GM23248 (cell line): ENCODE measurements around the gene ACOT7. TPM values are rescaled to one million over a fixed set of nuclear protein-coding genes. Genes with fewer than 3 reads are reported as not detected.

Source experiments
- DNase-seq: peaks from one replicate; pipeline ENCODE4 v3.0.0-alpha.2; 2015
- H2AFZ ChIP-seq: fragments of 200-600 bp; sonication (generic); 2 replicates; pipeline ENCODE4 v1.6.1; 2016; ENCODE audit warnings: antibody characterized with exemption
- H3F3A ChIP-seq: fragments of 200-600 bp; sonication (generic); 2 replicates; pipeline ENCODE4 v1.6.1; 2016; ENCODE audit warnings: mild to moderate bottlenecking, antibody characterized with exemption, mixed run types; ENCODE audit not compliant: insufficient read depth
- H3K27ac ChIP-seq: fragments of 200-600 bp; sonication (generic); 2 replicates; pipeline ENCODE4 v1.5.1; 2016; ENCODE audit warnings: mild to moderate bottlenecking
- H3K27me3 ChIP-seq: fragments of 200-600 bp; sonication (generic); replicated peaks from 2 replicates; pipeline ENCODE4 v1.6.1; 2016; ENCODE audit warnings: mild to moderate bottlenecking; ENCODE audit not compliant: insufficient read depth
- H3K36me3 ChIP-seq: fragments of 200-600 bp; sonication (generic); 2 replicates; pipeline ENCODE4 v1.6.1; 2016; ENCODE audit warnings: low read depth, mild to moderate bottlenecking
- H3K4me1 ChIP-seq: fragments of 200-600 bp; sonication (generic); 2 replicates; pipeline ENCODE4 v1.6.1; 2016; ENCODE audit warnings: mild to moderate bottlenecking; ENCODE audit not compliant: insufficient read depth
- H3K4me2 ChIP-seq: fragments of 200-600 bp; sonication (generic); one replicate; pipeline ENCODE4 v1.6.1; 2016; ENCODE audit warnings: mild to moderate bottlenecking; ENCODE audit not compliant: unreplicated experiment
- H3K4me3 ChIP-seq: fragments of 200-600 bp; sonication (generic); 2 replicates; pipeline ENCODE4 v1.5.1; 2016; ENCODE audit warnings: mild to moderate bottlenecking
- H3K79me2 ChIP-seq: fragments of 200-600 bp; sonication (generic); 2 replicates; pipeline ENCODE4 v1.6.1; 2016; ENCODE audit warnings: mild to moderate bottlenecking; ENCODE audit not compliant: insufficient read depth
- H3K9ac ChIP-seq: fragments of 200-600 bp; sonication (generic); 2 replicates; pipeline ENCODE4 v1.6.1; 2016; ENCODE audit warnings: mild to moderate bottlenecking
- H3K9me2 ChIP-seq: fragments of 200-600 bp; sonication (generic); 2 replicates; pipeline ENCODE4 v1.6.1; 2016; ENCODE audit warnings: mixed run types, mild to moderate bottlenecking, moderate library complexity; ENCODE audit not compliant: insufficient read depth
- H3K9me3 ChIP-seq: fragments of 200-600 bp; sonication (generic); one replicate; pipeline ENCODE4 v1.6.1; 2017; ENCODE audit warnings: low read depth
- H4K20me1 ChIP-seq: fragments of 200-600 bp; sonication (generic); 2 replicates; pipeline ENCODE4 v1.6.0; 2016; ENCODE audit not compliant: insufficient read depth
- EZH2 ChIP-seq: fragments of 200-600 bp; sonication (generic); IDR thresholded peaks from 2 replicates; pipeline ENCODE4 v1.6.1; 2018; ENCODE audit warnings: antibody characterized with exemption, mild to moderate bottlenecking; ENCODE audit not compliant: insufficient read depth, poor library complexity, severe bottlenecking
- EZH2phosphoT487 ChIP-seq: fragments of 200-600 bp; sonication (generic); IDR thresholded peaks from 2 replicates; pipeline ENCODE4 v1.6.1; 2018; ENCODE audit warnings: antibody characterized with exemption, moderate library complexity, mild to moderate bottlenecking, low read depth; ENCODE audit not compliant: insufficient read depth
- WGBS, 2 experiments: methylation state at CpG; one replicate each; pipeline ENCODE4 v1.1.6; 2015 to 2017; ENCODE audit warnings: low lambda C conversion rate in 2 of 2, low coverage in 1 of 2; ENCODE audit errors: missing lambda C conversion rate in 2 of 2; 5-methylcytosine and 5-hydroxymethylcytosine counted together
- in situ Hi-C: fragments of 300-500 bp; cut with MboI; formaldehyde crosslinking; loops from 2 replicates; pipeline ENCODE4 v1.15.0; 2020
- polyA plus RNA-seq: library from polyadenylated mRNA; unstranded; fragments of >200 nt; fragmentation: Nextera tagmentation; extraction: Ambion mirVana; gene quantifications from 2 replicates; pipeline ENCODE4 v1.2.1, GENCODE V29; 2016
- total RNA-seq: library from RNA; depleted of rRNA; stranded (reverse); fragments of >200 nt; shearing (Covaris generic); gene quantifications from 2 replicates; pipeline ENCODE4 v1.2.3, GENCODE V29; 2014

Gene ACOT7
- total and polyA plus RNA-seq, 2 experiments from 2014 or later = 25.7 to 74.7 TPM

GRCh38 chr1:6427441-6428390 is 34.1 kb upstream of the ACOT7 start:
- Histone ChIP-seq H3K27me3 (peaks cover 41% of the 10 kb centered on the region), H3K27ac (no peak overlapping the region), H3K4me3 (no peak overlapping the region), H3F3A (0 out of 2 replicates have a peak, but pooled peaks cover 3% of the 10 kb centered on the region), H3K4me2 (no peak overlapping the region), H3K9me3 (no peaks in the 10 kb centered on the region), H2AFZ (no peak overlapping the region), H4K20me1 (no peaks in the 10 kb centered on the region), H3K4me1 (peaks cover 7% of the 10 kb centered on the region), H3K9me2 (no peaks in the 10 kb centered on the region), H3K9ac (no peak overlapping the region), H3K79me2 (no peaks in the 10 kb centered on the region), H3K36me3 (no peaks in the 10 kb centered on the region)
- 58 to 61% methylated on average over 25 to 26 of the region's 26 CpGs for WGBS, 2 experiments
- DNase-seq = no peak
- in situ Hi-C loops = no loop called here
- TF ChIP-seq EZH2 (no peak), EZH2phosphoT487 (no peak)

DNA sequence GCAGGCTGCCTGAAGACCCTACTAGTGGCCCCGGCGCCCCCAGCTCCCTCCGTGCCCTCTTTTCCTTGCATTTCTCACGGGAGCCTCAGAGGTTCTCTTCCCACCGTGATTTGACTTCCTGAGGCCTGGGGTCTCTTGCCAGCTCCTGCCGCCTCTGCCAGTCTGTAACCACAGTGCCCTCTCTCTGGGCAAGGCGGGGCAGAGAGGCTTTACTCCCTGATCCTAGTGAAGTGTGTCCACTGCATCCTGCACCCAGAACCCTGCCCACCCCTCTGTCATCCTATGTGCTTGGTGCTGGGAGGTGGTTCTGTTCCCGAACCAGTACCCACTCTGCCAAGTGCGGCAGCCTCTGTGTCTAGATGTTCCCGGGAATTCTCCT is 33.4 kb upstream of the ACOT7 start:
- H3K36me3 ChIP-seq = no peaks in the 10 kb centered on the region
- WGBS, 2 experiments = 71 to 83% methylated on average over 8 to 10 of the region's 10 CpGs
- no peaks in the 10 kb centered on the region for H3K79me2 ChIP-seq
- no peaks in the 10 kb centered on the region for H3K9me2 ChIP-seq
- no peak overlapping the region for H3K27ac ChIP-seq
- no peak overlapping the region for H3K4me2 ChIP-seq
- no peaks in the 10 kb centered on the region for H3K9me3 ChIP-seq
- in situ Hi-C loops = no loop called here
- H3F3A ChIP-seq = 0 out of 2 replicates have a peak, but pooled peaks cover 3% of the 10 kb centered on the region
- no peak overlapping the region for H3K4me3 ChIP-seq
- H3K27me3 ChIP-seq = peaks cover 41% of the 10 kb centered on the region
- peaks cover 7% of the 10 kb centered on the region for H3K4me1 ChIP-seq
- DNase-seq = no peak
- TF ChIP-seq EZH2 (no peak), EZH2phosphoT487 (no peak)
- no peaks in the 10 kb centered on the region for H4K20me1 ChIP-seq
- H2AFZ ChIP-seq = no peak overlapping the region
- no peak overlapping the region for H3K9ac ChIP-seq

DNA sequence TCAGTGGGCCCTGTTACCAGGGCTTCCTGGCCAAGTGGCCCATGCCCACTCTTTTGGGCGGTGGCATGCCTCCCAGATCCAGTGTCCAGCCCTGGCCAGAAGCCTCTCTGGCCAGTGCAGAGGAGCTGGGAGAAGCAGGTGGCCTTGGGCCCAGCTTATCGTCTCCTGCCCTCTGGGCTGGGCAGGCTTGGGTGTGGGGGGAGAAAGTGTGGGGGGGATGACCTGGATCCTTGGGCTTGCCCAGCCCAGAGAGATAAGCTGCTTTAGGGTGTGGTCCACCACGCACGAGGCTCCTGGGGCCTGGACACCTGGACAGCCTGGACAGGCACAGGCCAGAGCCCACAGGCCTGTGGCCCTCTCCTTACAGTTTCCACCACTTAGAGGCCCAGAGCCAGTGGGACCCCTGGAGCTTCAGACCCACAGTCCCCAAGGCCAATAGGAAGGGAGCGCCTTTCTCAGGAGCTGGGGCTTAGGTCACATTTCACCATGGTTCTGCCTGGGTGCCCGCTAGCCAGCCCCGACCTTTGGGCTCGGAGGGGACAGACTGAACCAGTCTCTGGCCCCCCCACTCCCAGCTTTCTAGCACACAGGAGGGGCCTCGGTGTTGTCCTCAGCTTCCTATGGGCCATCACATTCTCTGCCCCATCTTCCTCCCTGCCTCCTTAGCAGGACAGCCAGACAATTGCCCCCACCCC is 32.9 kb upstream of the ACOT7 start:
- Histone ChIP-seq H4K20me1 (no peaks in the 10 kb centered on the region), H3K9me3 (no peaks in the 10 kb centered on the region), H2AFZ (no peak overlapping the region), H3K9ac (no peak overlapping the region), H3K27me3 (peaks cover 44% of the 10 kb centered on the region), H3F3A (0 out of 2 replicates have a peak, but pooled peaks cover 3% of the 10 kb centered on the region), H3K4me1 (peaks cover 7% of the 10 kb centered on the region), H3K4me2 (no peak overlapping the region), H3K79me2 (no peaks in the 10 kb centered on the region), H3K9me2 (no peaks in the 10 kb centered on the region), H3K36me3 (no peaks in the 10 kb centered on the region), H3K4me3 (no peak overlapping the region), H3K27ac (no peak overlapping the region)
- in situ Hi-C loops = no loop called here
- no peak for DNase-seq
- no peak for TF ChIP-seq EZH2
- TF ChIP-seq EZH2phosphoT487 = no peak
- WGBS, 2 experiments = 81 to 91% methylated on average over 9 of the region's 9 CpGs

GRCh38 chr1:6425658-6426057 is 32.1 kb upstream of the ACOT7 start:
- in situ Hi-C loops = no loop called here
- Histone ChIP-seq H3K4me1 (peaks cover 7% of the 10 kb centered on the region), H3K9me2 (no peaks in the 10 kb centered on the region), H3K9me3 (no peaks in the 10 kb centered on the region), H3K4me3 (no peak overlapping the region), H3K36me3 (no peaks in the 10 kb centered on the region), H3K27ac (no peak overlapping the region), H3F3A (0 out of 2 replicates have a peak, but pooled peaks cover 3% of the 10 kb centered on the region), H2AFZ (no peak overlapping the region), H3K9ac (no peak overlapping the region), H4K20me1 (no peaks in the 10 kb centered on the region), H3K27me3 (peaks cover 46% of the 10 kb centered on the region), H3K79me2 (no peaks in the 10 kb centered on the region), H3K4me2 (no peak overlapping the region)
- TF ChIP-seq EZH2phosphoT487 (no peak), EZH2 (no peak)
- DNase-seq = no peak
- 65 to 66% methylated on average over 6 of the region's 6 CpGs for WGBS, 2 experiments
